H1 (cell line): ENCODE measurements around the gene IQCC. TPM values are rescaled to one million over a fixed set of nuclear protein-coding genes. Genes with fewer than 3 reads are reported as not detected.

ENCODE experiments used
- CTCF ChIA-PET: fragments of 300-600 bp; sonication (Branson Sonifier 250); formaldehyde crosslinking; loops from one replicate; lab custom pipeline; 2021; ENCODE audit not compliant: partially characterized antibody; lab: Charles Lee
- POLR2A ChIA-PET: fragments of 300-600 bp; sonication (Branson Sonifier 250); formaldehyde crosslinking; loops from one replicate; lab custom pipeline; 2021; ENCODE audit warnings: inconsistent platforms; ENCODE audit not compliant: partially characterized antibody; lab: Charles Lee
- DNase-seq, 2 experiments: peaks; one replicate each; pipeline versions ENCODE4 v3.0.0 to v3.0.0-alpha.2; 2010 to 2022; ENCODE audit warnings: low spot score in 2 of 2, low read depth in 1 of 2, mixed read lengths in 1 of 2
- FAIRE-seq: peaks from 2 replicates; lab custom pipeline; 2011; peaks lifted over from hg19 to GRCh38; lab: Jason Lieb, UNC
- H2AFZ ChIP-seq: 2 replicates; pipeline ENCODE4 v1.8.1; 2012; ENCODE audit warnings: low read length, inconsistent platforms
- H2AK5ac ChIP-seq: 2 replicates; pipeline ENCODE4 v1.6.1; 2013; ENCODE audit warnings: low read depth, low read length
- H2BK120ac ChIP-seq: replicated peaks from 2 replicates; pipeline ENCODE3; 2013; ENCODE audit warnings: low read depth, low read length, inconsistent platforms
- H2BK12ac ChIP-seq: 2 replicates; pipeline ENCODE4 v1.6.1; 2013; ENCODE audit warnings: low read depth, low read length
- H2BK15ac ChIP-seq: 2 replicates; pipeline ENCODE4 v1.6.1; 2013; ENCODE audit warnings: low read length
- H2BK20ac ChIP-seq: 2 replicates; pipeline ENCODE4 v1.6.1; 2013; ENCODE audit warnings: low read length
- H2BK5ac ChIP-seq: 2 replicates; pipeline ENCODE4 v1.6.1; 2013; ENCODE audit warnings: low read depth, low read length
- H3K14ac ChIP-seq: 2 replicates; pipeline ENCODE4 v1.6.1; 2013; ENCODE audit warnings: inconsistent platforms; ENCODE audit not compliant: insufficient read length
- H3K18ac ChIP-seq: 2 replicates; pipeline ENCODE4 v1.6.1; 2013; ENCODE audit warnings: low read length; ENCODE audit errors: extremely low read depth
- H3K23ac ChIP-seq: 2 replicates; pipeline ENCODE4 v1.6.1; 2013; ENCODE audit warnings: inconsistent platforms; ENCODE audit not compliant: insufficient read length
- H3K23me2 ChIP-seq: 2 replicates; pipeline ENCODE4 v1.6.1; 2013; ENCODE audit warnings: low read depth, low read length
- H3K27ac ChIP-seq: 2 replicates; pipeline ENCODE4 v1.6.1; 2011; ENCODE audit warnings: low read depth, low read length, inconsistent platforms
- H3K27me3 ChIP-seq, 4 experiments: replicated peaks in 1 of 4; 1 replicate in 1 of 4; 2 replicates in 3 of 4; pipeline versions ENCODE4 v1.6.1 to v1.8.1; 2011 to 2013; ENCODE audit warnings: low read length in 3 of 4, mild to moderate bottlenecking in 3 of 4, inconsistent platforms in 2 of 4, mixed read lengths in 2 of 4, moderate library complexity in 1 of 4; ENCODE audit not compliant: control insufficient read depth in 3 of 4, insufficient read depth in 3 of 4; ENCODE audit errors: extremely low read depth in 1 of 4
- H3K36me3 ChIP-seq, 4 experiments: 2 replicates each; pipeline versions ENCODE4 v1.6.1 to v1.8.1; 2011 to 2013; ENCODE audit warnings: mild to moderate bottlenecking in 4 of 4, low read length in 3 of 4, moderate library complexity in 2 of 4, control low read depth in 1 of 4, inconsistent platforms in 1 of 4; ENCODE audit not compliant: insufficient read depth in 4 of 4, control insufficient read depth in 2 of 4
- H3K4ac ChIP-seq: replicated peaks from 2 replicates; pipeline ENCODE3; 2013; ENCODE audit warnings: low read length, low read depth, mixed read lengths, inconsistent platforms; ENCODE audit not compliant: insufficient read length
- H3K4me1 ChIP-seq, 4 experiments: replicated peaks in 1 of 4; 1 replicate in 1 of 4; 2 replicates in 3 of 4; pipeline versions ENCODE4 v1.6.1 to v1.8.1; 2011 to 2013; ENCODE audit warnings: low read length in 3 of 4, inconsistent platforms in 2 of 4, mixed read lengths in 1 of 4; ENCODE audit not compliant: insufficient read depth in 4 of 4, control insufficient read depth in 3 of 4
- H3K4me2 ChIP-seq, 2 experiments: 2 replicates each; pipeline versions ENCODE4 v1.6.1 to v1.8.1; 2011 to 2013; ENCODE audit warnings: low read depth in 2 of 2, low read length in 2 of 2, control low read depth in 1 of 2, inconsistent platforms in 1 of 2, mild to moderate bottlenecking in 1 of 2; ENCODE audit not compliant: insufficient read depth in 1 of 2
- H3K4me3 ChIP-seq, 4 experiments: fragments of 200-600, 300-600 bp in 1 of 4; sonication (generic), shearing (Covaris generic), sonication (Bioruptor Twin) in 1 of 4; 2 replicates each; pipeline versions ENCODE4 v1.5.1 to v1.8.1; 2011 to 2016; ENCODE audit warnings: low read length in 4 of 4, low read depth in 3 of 4, control low read depth in 2 of 4, inconsistent platforms in 2 of 4, mild to moderate bottlenecking in 2 of 4, mixed read lengths in 1 of 4, moderate library complexity in 1 of 4; ENCODE audit not compliant: insufficient read depth in 2 of 4; ENCODE audit errors: extremely low read depth in 1 of 4
- H3K56ac ChIP-seq: replicated peaks from 2 replicates; pipeline ENCODE3; 2013; ENCODE audit warnings: low read depth, mild to moderate bottlenecking, mixed read lengths, low read length, inconsistent platforms; ENCODE audit not compliant: insufficient read length
- H3K79me1 ChIP-seq: 2 replicates; pipeline ENCODE4 v1.6.1; 2013; ENCODE audit warnings: low read depth, low read length, control low read depth
- H3K79me2 ChIP-seq, 2 experiments: 2 replicates each; pipeline versions ENCODE4 v1.6.1 to v1.8.1; 2012 to 2013; ENCODE audit warnings: low read length in 2 of 2, mild to moderate bottlenecking in 2 of 2, inconsistent platforms in 1 of 2; ENCODE audit not compliant: insufficient read depth in 2 of 2, control insufficient read depth in 1 of 2
- H3K9ac ChIP-seq, 4 experiments: replicated peaks in 1 of 4; 1 replicate in 1 of 4; 2 replicates in 3 of 4; pipeline versions ENCODE4 v1.6.1 to v1.8.1; 2011 to 2013; ENCODE audit warnings: low read depth in 3 of 4, low read length in 3 of 4, control low read depth in 2 of 4, mild to moderate bottlenecking in 2 of 4, moderate library complexity in 2 of 4, inconsistent platforms in 1 of 4; ENCODE audit errors: extremely low read depth in 1 of 4
- H3K9me3 ChIP-seq, 2 experiments: 2 replicates each; pipeline versions ENCODE4 v1.6.1 to v1.8.1; 2012 to 2013; ENCODE audit warnings: mild to moderate bottlenecking in 2 of 2, moderate library complexity in 2 of 2, control low read depth in 1 of 2, inconsistent platforms in 1 of 2, low read depth in 1 of 2, low read length in 1 of 2, mixed read lengths in 1 of 2; ENCODE audit not compliant: insufficient read depth in 2 of 2
- H4K20me1 ChIP-seq, 2 experiments: replicated peaks in 1 of 2; 2 replicates each; pipeline versions ENCODE3 to v1.8.1; 2011 to 2013; ENCODE audit warnings: inconsistent platforms in 2 of 2, low read length in 2 of 2, mild to moderate bottlenecking in 1 of 2; ENCODE audit not compliant: insufficient read depth in 2 of 2, control insufficient read depth in 1 of 2
- H4K5ac ChIP-seq: 2 replicates; pipeline ENCODE4 v1.6.1; 2013; ENCODE audit warnings: low read length, low read depth, mixed read lengths, inconsistent platforms; ENCODE audit not compliant: insufficient read length
- H4K8ac ChIP-seq: 2 replicates; pipeline ENCODE4 v1.8.0; 2013; ENCODE audit warnings: mild to moderate bottlenecking, moderate library complexity, low read length, inconsistent platforms; ENCODE audit not compliant: insufficient read depth; ENCODE audit errors: extremely low read depth
- H4K91ac ChIP-seq: replicated peaks from 2 replicates; pipeline ENCODE3; 2013; ENCODE audit warnings: low read length, mixed read lengths, inconsistent platforms; ENCODE audit not compliant: insufficient read length
- ASH2L ChIP-seq: fragments of 200-600, 300-600 bp; sonication (generic); IDR thresholded peaks from one replicate; pipeline ENCODE4 v1.7.1; 2017; ENCODE audit warnings: low read length
- MAFK ChIP-seq: IDR thresholded peaks from 2 replicates; pipeline ENCODE4 v1.6.1; 2012; ENCODE audit warnings: low read depth, mild to moderate bottlenecking, improper control_type of control experiment, low read length
- POLR2A ChIP-seq, 2 experiments: IDR thresholded peaks; 1 replicate in 1 of 2; 2 replicates in 1 of 2; pipeline ENCODE4 v1.6.1; 2011; ENCODE audit warnings: low read depth in 2 of 2, low read length in 2 of 2, mild to moderate bottlenecking in 2 of 2; ENCODE audit errors: control extremely low read depth in 1 of 2
- RXRA ChIP-seq: IDR thresholded peaks from 2 replicates; pipeline ENCODE4 v1.6.1; 2011; ENCODE audit warnings: low read depth, mild to moderate bottlenecking, low read length, moderate library complexity; ENCODE audit not compliant: insufficient read depth
- SP1 ChIP-seq: IDR thresholded peaks from 2 replicates; pipeline ENCODE4 v1.6.1; 2011; ENCODE audit warnings: low read depth, low read length
- TAF1 ChIP-seq: IDR thresholded peaks from 2 replicates; pipeline ENCODE4 v1.6.1; 2011; ENCODE audit warnings: mild to moderate bottlenecking, low read depth, low read length
- WGBS, 2 experiments: shearing (Covaris generic) in 1 of 2; methylation state at CpG; one replicate each; pipeline versions ENCODE4 v1.1.6 to v1.1.7; 2013 to 2015; ENCODE audit warnings: low lambda C conversion rate in 2 of 2, mixed read lengths in 2 of 2, inconsistent platforms in 1 of 2, low coverage in 1 of 2, missing lambda C conversion rate in 1 of 2; ENCODE audit not compliant: insufficient replicate concordance in 2 of 2, insufficient coverage in 1 of 2, insufficient read length in 1 of 2; ENCODE audit errors: extremely low coverage in 1 of 2, missing lambda C conversion rate in 1 of 2; 5-methylcytosine and 5-hydroxymethylcytosine counted together
- long read RNA-seq, 2 experiments: library from RNA in 1 of 2; library from capped mRNA in 1 of 2; stranded (forward); transcript quantifications; one replicate each; pipeline ENCODE4 v2.0.0, GENCODE V29; 2021; ENCODE audit warnings: inconsistent platforms in 1 of 2
- polyA minus RNA-seq, 3 experiments: library from RNA; depleted of rRNA, polyadenylated mRNA; stranded (reverse); fragments of >200 nt; gene quantifications; 1 replicate in 2 of 3; 2 replicates in 1 of 3; pipeline ENCODE4 v1.2.3, GENCODE V29; 2011
- polyA plus RNA-seq, 7 experiments: library from polyadenylated mRNA; depleted of rRNA in 3 of 7; stranded (reverse) in 5 of 7; unstranded in 2 of 7; fragments of >200 nt in 5 of 7; fragments of 200-250 nt in 2 of 7; gene quantifications; 1 replicate in 5 of 7; 2 replicates in 1 of 7; 4 replicates in 1 of 7; pipeline versions ENCODE4 v1.2.1 to v1.2.3, GENCODE V29; 2011 to 2013; ENCODE audit warnings: missing spikeins in 2 of 7, mixed read lengths in 2 of 7
- total RNA-seq: library from RNA; stranded (reverse); fragmentation: NEBNext Ultra II Directional; extraction: Animal tissue kit (Norgen Biotek cat#: 25700); gene quantifications from 2 replicates; pipeline ENCODE4 v1.2.1, GENCODE V29; 2021
- TF ChIP-seq, protein P1 (sequence below): IDR thresholded peaks from 2 replicates; pipeline ENCODE4 v1.6.1; 2012; ENCODE audit warnings: inconsistent platforms

The IQCC gene
- total RNA-seq (4.2 and 4.3 TPM in 2 replicates), polyA plus RNA-seq (2011; rRNA removed) (1.9 and 2.5 TPM in 2 replicates), polyA minus RNA-seq (2011; rRNA and poly(A)+ RNA removed) (3.2 and 4.7 TPM in 2 replicates)
- 3.5 TPM for polyA plus RNA-seq (2011; cell fraction: cytosol; rRNA removed)
- 3.2 TPM for polyA plus RNA-seq (2011; cell fraction: nucleus; rRNA removed)
- polyA plus RNA-seq (2012, experiment 1 of 2) = 3.6 to 4.6 TPM (median 4.3 TPM) in 4 replicates
- polyA plus RNA-seq (2012, experiment 2 of 2) = 2.1 TPM
- polyA plus RNA-seq (2013, experiment 1 of 2) = 3.5 TPM
- 3.4 TPM for polyA plus RNA-seq (2013, experiment 2 of 2)
- 2.3 TPM for polyA minus RNA-seq (2011; cell fraction: cytosol; rRNA and poly(A)+ RNA removed)
- 3.2 TPM for polyA minus RNA-seq (2011; cell fraction: nucleus; rRNA and poly(A)+ RNA removed)
- long read RNA-seq, experiment 1, partial matches to known transcripts = 0 of 1 reads
- long read RNA-seq, experiment 1, other reads (novel, unspliced or antisense) = 0 of 1 reads
- long read RNA-seq, experiment 2, partial matches to known transcripts = 0 of 1 reads
- long read RNA-seq, experiment 2, other reads (novel, unspliced or antisense) = 1 of 1 reads

GRCh38 chr1:32205401-32206370 lies at the start of gene IQCC:
IQCC (plus strand) TSS chr1:32205671; CDS start chr1:32205682, 11 bp downstream.
- Histone ChIP-seq H4K20me1 (peaks cover 0 to 2% of the 10 kb centered on the region in 2 experiments), H3K4ac (peak within 1 kb of the TSS; percentile 7), H2BK15ac (peak within 1 kb of the TSS; percentile 31; the same call in 1 of the 2 replicates), H2BK5ac (peak within 1 kb of the TSS; percentile 19; the same call in 1 of the 2 replicates), H3K27me3 (peaks cover 0 to 4% (median 2%) of the 10 kb centered on the region in 4 experiments; a peak in 3 of 7 replicates), H3K4me1 (peaks cover 0 to 21% (median 10%) of the 10 kb centered on the region in 4 experiments; a peak in 6 of 7 replicates), H3K18ac (no peak within 1 kb of the TSS; the same call in 1 of the 2 replicates), H3K9me3 (no peaks in the 10 kb centered on the region), H3K79me2 (no peaks in the 10 kb centered on the region), H2AFZ (peak within 1 kb of the TSS; percentile 74; the same call in 1 of the 2 replicates), H2BK12ac (peak within 1 kb of the TSS; percentile 35; the same call in 1 of the 2 replicates), H4K91ac (peak within 1 kb of the TSS; percentile 76), H2BK20ac (no peak within 1 kb of the TSS), H3K14ac (no peak within 1 kb of the TSS), H3K4me2 (peak within 1 kb of the TSS; percentile 73 to 96), H3K4me3 (peak within 1 kb of the TSS; percentile 64 to 86 (median 80)), H2BK120ac (no peak within 1 kb of the TSS), H3K9ac (peak within 1 kb of the TSS; percentile 75 to 84 (median 78)), H3K56ac (no peak within 1 kb of the TSS), H3K79me1 (peaks cover 2% of the 10 kb centered on the region; the same call in 1 of the 2 replicates), H3K23me2 (peaks cover 12% of the 10 kb centered on the region; the same call in 1 of the 2 replicates), H3K27ac (peak within 1 kb of the TSS; percentile 51; the same call in 1 of the 2 replicates), H4K8ac (peak within 1 kb of the TSS; percentile 92; the same call in 1 of the 2 replicates), H2AK5ac (no peak within 1 kb of the TSS), H3K36me3 (no peaks in the 10 kb centered on the region; a peak in 1 of 8 replicates), H3K23ac (no peak within 1 kb of the TSS), H4K5ac (peak within 1 kb of the TSS; percentile 54)
- DNase-seq (peak; percentile 81 to 93), FAIRE-seq (no peak)
- CTCF ChIA-PET = interaction anchor here (0.6 to 4.5 kb wide), 5 partner anchors 11 to 158 kb away, joined by 3 to 25 read pairs (median 3); no protein-coding TSS in a partner anchor
- POLR2A ChIA-PET = interaction anchor here (0.7 to 21.3 kb wide), 23 partner anchors 7 to 447 kb away, joined by 3 to 332 read pairs (median 5); partner anchors contain the start of genes BSDC1, CCDC28B, KPNA6 and MARCKSL1
- WGBS, 2 experiments = 11% methylated on average over 60 of the region's 77 CpGs; no CpG with 5 or more reads in 1 of the 2 experiments
- TF ChIP-seq TAF1 (peak; percentile 81), POLR2A (IDR thresholded peaks at IDR 0.05; ENCODE audit: control extremely low read depth in 1 of 2, low read depth in 2 of 2, low read length in 2 of 2) (peak in 1 of 2 experiments; percentile 90; a peak in 2 of 3 replicates), SP1 (peak; percentile 43; the same call in 1 of the 2 replicates), MAFK (no peak), RXRA (no peak), ASH2L (peak; percentile 77)
- TF ChIP-seq, protein P1, sequence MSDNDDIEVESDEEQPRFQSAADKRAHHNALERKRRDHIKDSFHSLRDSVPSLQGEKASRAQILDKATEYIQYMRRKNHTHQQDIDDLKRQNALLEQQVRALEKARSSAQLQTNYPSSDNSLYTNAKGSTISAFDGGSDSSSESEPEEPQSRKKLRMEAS = peak; percentile 79
